Suprapubic skin (tissue), 4 donors: Measurements from ENCODE around the gene TMEFF2.

Experiments
- POLR2A ChIP-seq, 2 donors: fragments of 450-650 bp; IDR thresholded peaks; one replicate each; pipeline ENCODE4 v1.6.1; 2017; ENCODE audit warnings: antibody characterized with exemption in 2 of 2, mild to moderate bottlenecking in 2 of 2, moderate library complexity in 2 of 2
- POLR2AphosphoS5 ChIP-seq, 3 donors: sonication (generic); formaldehyde crosslinking; IDR thresholded peaks; one replicate each; pipeline ENCODE4 v1.6.1; 2017; ENCODE audit warnings: antibody characterized with exemption in 3 of 3
- TF ChIP-seq, protein P1 (sequence below), 2 donors: fragments of 200-600 bp in 1 of 2; fragments of 450-650 bp in 1 of 2; sonication (generic) in 1 of 2; IDR thresholded peaks; one replicate each; pipeline ENCODE4 v1.5.1; 2016 to 2019; ENCODE audit warnings: antibody characterized with exemption in 2 of 2, mild to moderate bottlenecking in 1 of 2, moderate library complexity in 1 of 2

DNA sequence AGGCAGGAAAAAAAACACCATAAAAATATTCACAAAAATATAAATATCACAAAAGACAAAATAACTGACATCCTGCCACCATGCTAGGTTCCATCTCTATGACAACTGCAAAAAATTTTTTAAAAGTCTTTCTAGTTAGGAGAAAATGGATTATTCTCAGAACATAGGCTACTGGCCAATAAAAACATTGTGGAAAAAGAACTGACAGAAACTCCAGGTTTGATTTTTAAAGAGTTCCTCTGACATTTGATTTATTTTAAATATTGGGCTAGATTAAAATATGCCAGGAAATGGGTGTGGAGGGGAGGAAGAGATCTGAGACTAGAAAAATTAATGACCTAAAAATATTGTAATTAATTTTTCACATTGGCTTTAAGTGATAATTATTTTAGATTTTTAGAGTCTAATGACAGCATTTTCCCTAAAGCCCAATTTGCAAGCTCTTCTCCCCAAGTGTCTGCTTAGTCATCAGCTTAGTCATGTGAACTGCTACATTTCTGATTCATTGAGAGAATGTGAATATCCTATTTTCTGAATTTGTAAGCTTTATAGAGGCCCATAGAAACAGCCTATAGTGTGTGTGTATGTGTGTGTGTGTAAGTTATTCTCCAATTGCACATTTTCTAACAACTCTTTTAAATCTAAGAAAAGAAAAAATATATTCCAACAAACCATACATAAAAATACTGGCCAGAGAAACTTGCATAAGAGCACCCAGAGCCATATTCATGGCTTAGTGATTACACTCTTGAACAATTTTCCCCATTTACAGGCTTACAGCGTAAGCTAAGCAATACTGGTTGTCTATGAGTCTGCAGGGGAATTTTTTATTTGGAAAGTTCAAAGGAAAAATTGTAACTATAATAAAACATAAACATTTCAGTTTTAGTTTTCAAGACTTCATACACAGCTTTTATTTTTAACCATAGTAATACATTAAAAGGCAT lies 48.4 kb downstream of the TMEFF2 start:
- TF ChIP-seq, protein P1, sequence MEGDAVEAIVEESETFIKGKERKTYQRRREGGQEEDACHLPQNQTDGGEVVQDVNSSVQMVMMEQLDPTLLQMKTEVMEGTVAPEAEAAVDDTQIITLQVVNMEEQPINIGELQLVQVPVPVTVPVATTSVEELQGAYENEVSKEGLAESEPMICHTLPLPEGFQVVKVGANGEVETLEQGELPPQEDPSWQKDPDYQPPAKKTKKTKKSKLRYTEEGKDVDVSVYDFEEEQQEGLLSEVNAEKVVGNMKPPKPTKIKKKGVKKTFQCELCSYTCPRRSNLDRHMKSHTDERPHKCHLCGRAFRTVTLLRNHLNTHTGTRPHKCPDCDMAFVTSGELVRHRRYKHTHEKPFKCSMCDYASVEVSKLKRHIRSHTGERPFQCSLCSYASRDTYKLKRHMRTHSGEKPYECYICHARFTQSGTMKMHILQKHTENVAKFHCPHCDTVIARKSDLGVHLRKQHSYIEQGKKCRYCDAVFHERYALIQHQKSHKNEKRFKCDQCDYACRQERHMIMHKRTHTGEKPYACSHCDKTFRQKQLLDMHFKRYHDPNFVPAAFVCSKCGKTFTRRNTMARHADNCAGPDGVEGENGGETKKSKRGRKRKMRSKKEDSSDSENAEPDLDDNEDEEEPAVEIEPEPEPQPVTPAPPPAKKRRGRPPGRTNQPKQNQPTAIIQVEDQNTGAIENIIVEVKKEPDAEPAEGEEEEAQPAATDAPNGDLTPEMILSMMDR (IDR thresholded peaks at IDR 0.05) = no peak
- no peak for TF ChIP-seq POLR2A (IDR thresholded peaks at IDR 0.05)
- TF ChIP-seq POLR2AphosphoS5 (IDR thresholded peaks at IDR 0.05) = no peak
